ENCODE results near the gene TTC9C. TPM values are rescaled to one million over a fixed set of nuclear protein-coding genes. Genes with fewer than 3 reads are reported as not detected.
A peak's percentile ranks its signal among the peaks of the same experiment; 100 is the strongest.

TTC9C gene
- polyA plus RNA-seq, 2 of the 4 experiments (the other 2 are of a cell fraction): 33.5 to 42.6 TPM

GRCh38 chr11:62708392-62708791 is 19.9 kb upstream of the TTC9C start:
- DNase-seq (ENCODE audit: low read depth in 1 of 2, low spot score in 1 of 2) (no peak), ATAC-seq (no peak), FAIRE-seq (no peak)
- TF ChIP-seq RFX5 (IDR thresholded peaks at IDR 0.05): no peak
- TF ChIP-seq MAX (IDR thresholded peaks at IDR 0.05): no peak
- TF ChIP-seq RCOR1 (IDR thresholded peaks at IDR 0.05; ENCODE audit: low read depth, low read length): no peak
- TF ChIP-seq ESRRA (IDR thresholded peaks at IDR 0.05; ENCODE audit: borderline replicate concordance, low read length): no peak
- TF ChIP-seq RNF2 (IDR thresholded peaks at IDR 0.05; ENCODE audit: borderline replicate concordance, low read depth): no peak
- no peak for TF ChIP-seq HEYL (CRISPR knock-in tag; IDR thresholded peaks at IDR 0.05)
- TF ChIP-seq, protein P1, sequence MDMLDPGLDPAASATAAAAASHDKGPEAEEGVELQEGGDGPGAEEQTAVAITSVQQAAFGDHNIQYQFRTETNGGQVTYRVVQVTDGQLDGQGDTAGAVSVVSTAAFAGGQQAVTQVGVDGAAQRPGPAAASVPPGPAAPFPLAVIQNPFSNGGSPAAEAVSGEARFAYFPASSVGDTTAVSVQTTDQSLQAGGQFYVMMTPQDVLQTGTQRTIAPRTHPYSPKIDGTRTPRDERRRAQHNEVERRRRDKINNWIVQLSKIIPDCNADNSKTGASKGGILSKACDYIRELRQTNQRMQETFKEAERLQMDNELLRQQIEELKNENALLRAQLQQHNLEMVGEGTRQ (IDR thresholded peaks at IDR 0.05): no peak
- no peak for TF ChIP-seq HDAC2 (IDR thresholded peaks at IDR 0.05)
- TF ChIP-seq REST (IDR thresholded peaks at IDR 0.05): no peak
- TF ChIP-seq, protein P2, sequence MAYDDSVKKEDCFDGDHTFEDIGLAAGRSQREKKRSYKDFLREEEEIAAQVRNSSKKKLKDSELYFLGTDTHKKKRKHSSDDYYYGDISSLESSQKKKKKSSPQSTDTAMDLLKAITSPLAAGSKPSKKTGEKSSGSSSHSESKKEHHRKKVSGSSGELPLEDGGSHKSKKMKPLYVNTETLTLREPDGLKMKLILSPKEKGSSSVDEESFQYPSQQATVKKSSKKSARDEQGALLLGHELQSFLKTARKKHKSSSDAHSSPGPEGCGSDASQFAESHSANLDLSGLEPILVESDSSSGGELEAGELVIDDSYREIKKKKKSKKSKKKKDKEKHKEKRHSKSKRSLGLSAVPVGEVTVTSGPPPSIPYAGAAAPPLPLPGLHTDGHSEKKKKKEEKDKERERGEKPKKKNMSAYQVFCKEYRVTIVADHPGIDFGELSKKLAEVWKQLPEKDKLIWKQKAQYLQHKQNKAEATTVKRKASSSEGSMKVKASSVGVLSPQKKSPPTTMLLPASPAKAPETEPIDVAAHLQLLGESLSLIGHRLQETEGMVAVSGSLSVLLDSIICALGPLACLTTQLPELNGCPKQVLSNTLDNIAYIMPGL (CRISPR knock-in tag; IDR thresholded peaks at IDR 0.05; ENCODE audit: borderline replicate concordance): no peak
- no peak for TF ChIP-seq HOXB5 (CRISPR knock-in tag; IDR thresholded peaks at IDR 0.05)
- TF ChIP-seq, protein P3, sequence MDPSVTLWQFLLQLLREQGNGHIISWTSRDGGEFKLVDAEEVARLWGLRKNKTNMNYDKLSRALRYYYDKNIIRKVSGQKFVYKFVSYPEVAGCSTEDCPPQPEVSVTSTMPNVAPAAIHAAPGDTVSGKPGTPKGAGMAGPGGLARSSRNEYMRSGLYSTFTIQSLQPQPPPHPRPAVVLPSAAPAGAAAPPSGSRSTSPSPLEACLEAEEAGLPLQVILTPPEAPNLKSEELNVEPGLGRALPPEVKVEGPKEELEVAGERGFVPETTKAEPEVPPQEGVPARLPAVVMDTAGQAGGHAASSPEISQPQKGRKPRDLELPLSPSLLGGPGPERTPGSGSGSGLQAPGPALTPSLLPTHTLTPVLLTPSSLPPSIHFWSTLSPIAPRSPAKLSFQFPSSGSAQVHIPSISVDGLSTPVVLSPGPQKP (IDR thresholded peaks at IDR 0.05; ENCODE audit: low read depth, low read length): no peak
- TF ChIP-seq POLR2A (IDR thresholded peaks at IDR 0.05; ENCODE audit: low read length): no peak
- TF ChIP-seq CTCF (IDR thresholded peaks at IDR 0.05): no peak
- TF ChIP-seq, protein P4, sequence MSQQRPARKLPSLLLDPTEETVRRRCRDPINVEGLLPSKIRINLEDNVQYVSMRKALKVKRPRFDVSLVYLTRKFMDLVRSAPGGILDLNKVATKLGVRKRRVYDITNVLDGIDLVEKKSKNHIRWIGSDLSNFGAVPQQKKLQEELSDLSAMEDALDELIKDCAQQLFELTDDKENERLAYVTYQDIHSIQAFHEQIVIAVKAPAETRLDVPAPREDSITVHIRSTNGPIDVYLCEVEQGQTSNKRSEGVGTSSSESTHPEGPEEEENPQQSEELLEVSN (IDR thresholded peaks at IDR 0.05; ENCODE audit: borderline replicate concordance, low read depth): no peak
- TF ChIP-seq KDM5A (IDR thresholded peaks at IDR 0.05): no peak
- no peak for TF ChIP-seq CBX2 (IDR thresholded peaks at IDR 0.05; ENCODE audit: borderline replicate concordance, low read depth)
- peaks cover 41% of the 10 kb centered on the region for H3K4me1 ChIP-seq
- peak overlapping the region in 1 of 2 experiments; percentile 91; a peak in 3 of 6 replicates for H3K27ac ChIP-seq
- peak overlapping the region; percentile 89 for H3K4me2 ChIP-seq
- no peaks in the 10 kb centered on the region for H3K9me3 ChIP-seq
- 92% methylated on average over 5 of the region's 5 CpGs for WGBS (ENCODE audit: missing lambda C conversion rate)
- H3K4me3 ChIP-seq: no peak overlapping the region
- POLR2A ChIA-PET: interaction anchor here (0.5 to 6.1 kb wide), 6 partner anchors 10 to 148 kb away, joined by 3 to 64 read pairs (median 3); partner anchors contain the start of genes B3GAT3, C11orf98, CSKMT and HNRNPUL2
- CTCF ChIA-PET: interaction anchor here (0.7 to 5.3 kb wide), 11 partner anchors 8 to 334 kb away, joined by 3 to 37 read pairs (median 4); partner anchors contain the start of genes HNRNPUL2, LBHD1, TTC9C and UQCC3

Measured in A549 (cell line).